Loucy (cell line): ENCODE measurements around the gene ATXN7L1.

Experiments used
- CTCF ChIP-seq: fragments of 200-600 bp; sonication (generic); conservative IDR thresholded peaks from 2 replicates; pipeline ENCODE4 v1.5.1; 2014; ENCODE audit warnings: mild to moderate bottlenecking, antibody characterized with exemption, low read length
- EZH2phosphoT487 ChIP-seq: fragments of 200-600 bp; IDR thresholded peaks from 2 replicates; pipeline ENCODE4 v1.6.1; 2018; ENCODE audit warnings: antibody characterized with exemption, mild to moderate bottlenecking, moderate library complexity, borderline replicate concordance

- TF ChIP-seq CTCF, result no peak
- TF ChIP-seq EZH2phosphoT487, result no peak
Measured at GRCh38 chr7:105886776-105887175, 10.4 kb upstream of the ATXN7L1 start.
